HG03457 (cell line): ENCODE measurements around the gene SIRPG.
"Not testable (repeated sequence)": the region's sequence is repeated elsewhere in the genome, so short reads cannot be mapped to it uniquely, and the experiment has no call there.

ENCODE experiments used
- ATAC-seq: cut with Tn5 transposase; IDR thresholded peaks from one replicate; pipeline ENCODE4 v1.9.1; 2021; ENCODE audit warnings: moderate number of reproducible peaks; ENCODE audit not compliant: unreplicated experiment

Gene SIRPG

GRCh38 chr20:1657556-1658334 is at the start of gene SIRPG:
Gene SIRPG (minus strand): TSS chr20:1657779. CDS start chr20:1657714, 65 bp downstream.
- ATAC-seq: no peak

- not testable (repeated sequence) for ATAC-seq
Measured at GRCh38 chr20:1706887-1707286, 49.3 kb upstream of the SIRPG start.

GRCh38 chr20:1706079-1706478 is 48.5 kb upstream of the SIRPG start:
- ATAC-seq: no peak

GRCh38 chr20:1702855-1703254 is 45.3 kb upstream of the SIRPG start:
- no peak for ATAC-seq

GRCh38 chr20:1702328-1702727 is 44.7 kb upstream of the SIRPG start:
- ATAC-seq: no peak

- ATAC-seq: no peak
Measured at GRCh38 chr20:1700990-1701389, 43.4 kb upstream of the SIRPG start.

- no peak for ATAC-seq
Measured at GRCh38 chr20:1697592-1697991, 40.0 kb upstream of the SIRPG start.

- no peak for ATAC-seq
Measured at GRCh38 chr20:1696521-1697209, 39.1 kb upstream of the SIRPG start.

- no peak for ATAC-seq
Measured at GRCh38 chr20:1694672-1695071, 37.1 kb upstream of the SIRPG start.

GRCh38 chr20:1693427-1693826 is 35.8 kb upstream of the SIRPG start:
- no peak for ATAC-seq

- no peak for ATAC-seq
Measured at GRCh38 chr20:1689721-1690120, 32.1 kb upstream of the SIRPG start.

- no peak for ATAC-seq
Measured at GRCh38 chr20:1688886-1689538, 31.4 kb upstream of the SIRPG start.

- no peak for ATAC-seq
Measured at GRCh38 chr20:1687053-1687452, 29.5 kb upstream of the SIRPG start.

GRCh38 chr20:1686151-1686748 is 28.7 kb upstream of the SIRPG start:
- no peak for ATAC-seq

GRCh38 chr20:1685304-1686052 is 27.9 kb upstream of the SIRPG start:
- no peak for ATAC-seq

GRCh38 chr20:1684872-1685271 is 27.3 kb upstream of the SIRPG start:
- no peak for ATAC-seq

GRCh38 chr20:1676650-1677049 is 19.1 kb upstream of the SIRPG start:
- ATAC-seq: no peak

- ATAC-seq: no peak
Measured at GRCh38 chr20:1674990-1675780, 17.6 kb upstream of the SIRPG start.

GRCh38 chr20:1674361-1674760 is 16.8 kb upstream of the SIRPG start:
- ATAC-seq: no peak

- ATAC-seq: no peak
Measured at GRCh38 chr20:1673424-1673823, 15.8 kb upstream of the SIRPG start.
